ENCODE measurements around the gene LPIN3.

- TF ChIP-seq CTCF (conservative IDR thresholded peaks at IDR 0.05; ENCODE audit: low read length) (no peak), EZH2phosphoT487 (IDR thresholded peaks at IDR 0.05; ENCODE audit: borderline replicate concordance) (no peak)
Observed at GRCh38 chr20:41394931-41395666, 54.5 kb downstream of the LPIN3 start.
